Endothelial cell (in vitro differentiated cells): Measurements from ENCODE around the gene CCSER1. TPM values are rescaled to one million over a fixed set of nuclear protein-coding genes. Genes with fewer than 3 reads are reported as not detected.
"Not testable (repeated sequence)": the region's sequence is repeated elsewhere in the genome, so short reads cannot be mapped to it uniquely, and the experiment has no call there.

Experiments used
- DNase-seq: peaks from one replicate; pipeline ENCODE4 v3.0.0; 2021; ENCODE audit warnings: low spot score
- H3K27ac Mint-ChIP-seq: one replicate; pipeline ENCODE4 v1.8.0; 2021; ENCODE audit warnings: mixed read lengths, inconsistent platforms; ENCODE audit not compliant: unreplicated experiment
- H3K27me3 Mint-ChIP-seq: one replicate; pipeline ENCODE4 v1.8.0; 2021; ENCODE audit warnings: mild to moderate bottlenecking, moderate library complexity, mixed read lengths, inconsistent platforms; ENCODE audit not compliant: unreplicated experiment
- H3K36me3 Mint-ChIP-seq: one replicate; pipeline ENCODE4 v1.8.0; 2021; ENCODE audit warnings: mild to moderate bottlenecking, low read depth, mixed read lengths, inconsistent platforms; ENCODE audit not compliant: unreplicated experiment
- H3K4me1 Mint-ChIP-seq: one replicate; pipeline ENCODE4 v1.8.0; 2021; ENCODE audit warnings: mild to moderate bottlenecking, mixed read lengths, inconsistent platforms; ENCODE audit not compliant: unreplicated experiment
- H3K4me3 Mint-ChIP-seq: one replicate; pipeline ENCODE4 v1.8.0; 2021; ENCODE audit warnings: mild to moderate bottlenecking, mixed read lengths, inconsistent platforms; ENCODE audit not compliant: unreplicated experiment
- H3K9me3 Mint-ChIP-seq: one replicate; pipeline ENCODE4 v1.8.0; 2021; ENCODE audit warnings: mixed read lengths, inconsistent platforms; ENCODE audit not compliant: unreplicated experiment
- CTCF ChIP-seq: fragments of 200-600 bp; sonication (generic); IDR thresholded peaks from one replicate; pipeline ENCODE4 v1.5.0; 2021; ENCODE audit warnings: antibody characterized with exemption; ENCODE audit not compliant: unreplicated experiment
- total RNA-seq: library from RNA; stranded (reverse); fragmentation: NEBNext Ultra II Directional; extraction: Animal tissue kit (Norgen Biotek cat#: 25700); gene quantifications from one replicate; pipeline ENCODE4 v1.2.1, GENCODE V29; 2021; ENCODE audit not compliant: unreplicated experiment

The CCSER1 gene
- total RNA-seq, 1 donor from 2014 or later: 3.0 TPM

GRCh38 chr4:90476019-90476418 lies 348.8 kb downstream of the CCSER1 start:
- no peak for DNase-seq
- Mint-ChIP-seq H3K36me3 (no peaks in the 10 kb centered on the region), H3K4me1 (no peaks in the 10 kb centered on the region), H3K27ac (no peak overlapping the region), H3K27me3 (no peaks in the 10 kb centered on the region), H3K9me3 (no peaks in the 10 kb centered on the region), H3K4me3 (no peak overlapping the region)
- no peak for TF ChIP-seq CTCF

GRCh38 chr4:90476586-90476985 lies 349.4 kb downstream of the CCSER1 start:
- TF ChIP-seq CTCF: no peak
- Mint-ChIP-seq H3K36me3 (no peaks in the 10 kb centered on the region), H3K9me3 (no peaks in the 10 kb centered on the region), H3K4me1 (no peaks in the 10 kb centered on the region), H3K4me3 (no peak overlapping the region), H3K27ac (no peak overlapping the region), H3K27me3 (no peaks in the 10 kb centered on the region)
- DNase-seq: no peak

GRCh38 chr4:90484894-90485293 lies 357.7 kb downstream of the CCSER1 start:
- H3K36me3 Mint-ChIP-seq, H3K27me3 Mint-ChIP-seq, H3K27ac Mint-ChIP-seq, H3K4me1 Mint-ChIP-seq, DNase-seq, H3K9me3 Mint-ChIP-seq, H3K4me3 Mint-ChIP-seq: not testable (repeated sequence)

GRCh38 chr4:90486346-90486745 lies 359.2 kb downstream of the CCSER1 start:
- no peak for TF ChIP-seq CTCF
- no peak overlapping the region for H3K4me3 Mint-ChIP-seq
- H3K4me1 Mint-ChIP-seq: no peaks in the 10 kb centered on the region
- peaks cover 1% of the 10 kb centered on the region for H3K27me3 Mint-ChIP-seq
- DNase-seq: no peak
- H3K9me3 Mint-ChIP-seq: peaks cover 5% of the 10 kb centered on the region
- no peak overlapping the region for H3K27ac Mint-ChIP-seq
- peaks cover 5% of the 10 kb centered on the region for H3K36me3 Mint-ChIP-seq

- Mint-ChIP-seq H3K4me3 (no peak overlapping the region), H3K27me3 (no peaks in the 10 kb centered on the region), H3K9me3 (peaks cover 6% of the 10 kb centered on the region), H3K4me1 (no peaks in the 10 kb centered on the region), H3K36me3 (no peaks in the 10 kb centered on the region), H3K27ac (no peak overlapping the region)
- TF ChIP-seq CTCF: no peak
- no peak for DNase-seq
Measured at GRCh38 chr4:90495211-90495610, 368.0 kb downstream of the CCSER1 start.

- no peak for TF ChIP-seq CTCF
- DNase-seq: no peak
- H3K27ac Mint-ChIP-seq: no peak overlapping the region
- no peaks in the 10 kb centered on the region for H3K27me3 Mint-ChIP-seq
- no peaks in the 10 kb centered on the region for H3K36me3 Mint-ChIP-seq
- no peak overlapping the region for H3K4me3 Mint-ChIP-seq
- H3K9me3 Mint-ChIP-seq: peaks cover 5% of the 10 kb centered on the region
- H3K4me1 Mint-ChIP-seq: no peaks in the 10 kb centered on the region
Measured at GRCh38 chr4:90495936-90496335, 368.7 kb downstream of the CCSER1 start.
